ENCODE data around the gene TMEM212. TPM values are rescaled to one million over a fixed set of nuclear protein-coding genes. Genes with fewer than 3 reads are reported as not detected.
A peak's percentile ranks its signal among the peaks of the same experiment; 100 is the strongest.

TMEM212 gene
- total and polyA plus RNA-seq, 2 of the 13 experiments (the other 11 are each of a cell fraction or from before 2014, with no cell fraction given), result not detected

- no peak overlapping the region for H3K9ac ChIP-seq (ENCODE audit: insufficient read depth, low read depth, low read length)
- BruUV-seq (replicated peaks), result no TSS peak
- H3K4me3 ChIP-seq (replicated peaks in 1 of 3; ENCODE audit: insufficient read depth in 1 of 3, low read depth in 2 of 3, low read length in 3 of 3), result no peak overlapping the region
- H3K79me2 ChIP-seq (ENCODE audit: insufficient read depth, low read length), result no peaks in the 10 kb centered on the region
- H3K36me3 ChIP-seq (replicated peaks in 1 of 2; ENCODE audit: control insufficient read depth in 1 of 2, insufficient read depth in 2 of 2, low read length in 2 of 2), result no peaks in the 10 kb centered on the region
- H4K20me1 ChIP-seq (ENCODE audit: insufficient read depth, low read length), result no peaks in the 10 kb centered on the region
- 98% methylated on average over 6 of the region's 6 CpGs for WGBS (ENCODE audit: low lambda C conversion rate)
- no peak for ATAC-seq
- no peaks in the 10 kb centered on the region for H3K27me3 ChIP-seq (ENCODE audit: control insufficient read depth in 1 of 2, insufficient read depth in 2 of 2, low read length in 2 of 2)
- DNase-seq (ENCODE audit: low spot score), result no peak
- H2AFZ ChIP-seq (ENCODE audit: low read length), result no peak overlapping the region
- peaks cover 15% of the 10 kb centered on the region for H3K9me3 ChIP-seq (ENCODE audit: low read length)
- no peak overlapping the region for H3K4me2 ChIP-seq (ENCODE audit: low read depth, low read length)
- in situ Hi-C loops (cut with HindIII; ENCODE audit: extremely low pct_ligation_motif_present, low pct_unique_long_range_greater_than_20kb), result loop anchor here (10.0 kb wide), 1 partner anchor 185 kb away; the partner anchor contains the start of gene FNDC3B
- CTCF ChIA-PET (ENCODE audit: low intra/inter-chr PET ratio, low total read pairs), result no interaction called here
- no peak for TF ChIP-seq CREB1 (IDR thresholded peaks at IDR 0.05)
- 0 out of 2 replicates have a peak, but pooled peaks have one; percentile 11 for TF ChIP-seq CREB1 (CRISPR knock-in tag; IDR thresholded peaks at IDR 0.05)
- no peak for TF ChIP-seq NR2C2 (CRISPR knock-in tag; IDR thresholded peaks at IDR 0.05; ENCODE audit: borderline replicate concordance)
- no peak for TF ChIP-seq GATAD2A (CRISPR knock-in tag; IDR thresholded peaks at IDR 0.05)
- no peak for TF ChIP-seq ZNF552 (CRISPR knock-in tag; IDR thresholded peaks at IDR 0.05; ENCODE audit: borderline replicate concordance)
- TF ChIP-seq, protein P1, sequence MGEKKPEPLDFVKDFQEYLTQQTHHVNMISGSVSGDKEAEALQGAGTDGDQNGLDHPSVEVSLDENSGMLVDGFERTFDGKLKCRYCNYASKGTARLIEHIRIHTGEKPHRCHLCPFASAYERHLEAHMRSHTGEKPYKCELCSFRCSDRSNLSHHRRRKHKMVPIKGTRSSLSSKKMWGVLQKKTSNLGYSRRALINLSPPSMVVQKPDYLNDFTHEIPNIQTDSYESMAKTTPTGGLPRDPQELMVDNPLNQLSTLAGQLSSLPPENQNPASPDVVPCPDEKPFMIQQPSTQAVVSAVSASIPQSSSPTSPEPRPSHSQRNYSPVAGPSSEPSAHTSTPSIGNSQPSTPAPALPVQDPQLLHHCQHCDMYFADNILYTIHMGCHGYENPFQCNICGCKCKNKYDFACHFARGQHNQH (CRISPR knock-in tag; IDR thresholded peaks at IDR 0.05), result no peak
- TF ChIP-seq ZNF24 (IDR thresholded peaks at IDR 0.05), result no peak
- TF ChIP-seq BRCA1 (CRISPR knock-in tag; IDR thresholded peaks at IDR 0.05), result no peak
- TF ChIP-seq RBM22 (optimal IDR thresholded peaks at IDR 0.05; ENCODE audit: low read length), result no peak
- TF ChIP-seq, protein P2, sequence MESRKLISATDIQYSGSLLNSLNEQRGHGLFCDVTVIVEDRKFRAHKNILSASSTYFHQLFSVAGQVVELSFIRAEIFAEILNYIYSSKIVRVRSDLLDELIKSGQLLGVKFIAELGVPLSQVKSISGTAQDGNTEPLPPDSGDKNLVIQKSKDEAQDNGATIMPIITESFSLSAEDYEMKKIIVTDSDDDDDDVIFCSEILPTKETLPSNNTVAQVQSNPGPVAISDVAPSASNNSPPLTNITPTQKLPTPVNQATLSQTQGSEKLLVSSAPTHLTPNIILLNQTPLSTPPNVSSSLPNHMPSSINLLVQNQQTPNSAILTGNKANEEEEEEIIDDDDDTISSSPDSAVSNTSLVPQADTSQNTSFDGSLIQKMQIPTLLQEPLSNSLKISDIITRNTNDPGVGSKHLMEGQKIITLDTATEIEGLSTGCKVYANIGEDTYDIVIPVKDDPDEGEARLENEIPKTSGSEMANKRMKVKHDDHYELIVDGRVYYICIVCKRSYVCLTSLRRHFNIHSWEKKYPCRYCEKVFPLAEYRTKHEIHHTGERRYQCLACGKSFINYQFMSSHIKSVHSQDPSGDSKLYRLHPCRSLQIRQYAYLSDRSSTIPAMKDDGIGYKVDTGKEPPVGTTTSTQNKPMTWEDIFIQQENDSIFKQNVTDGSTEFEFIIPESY (CRISPR knock-in tag; IDR thresholded peaks at IDR 0.05), result 0 out of 2 replicates have a peak, but pooled peaks have one; percentile 11
- TF ChIP-seq ZNF770 (CRISPR knock-in tag; IDR thresholded peaks at IDR 0.05), result peak; percentile 73
- intact Hi-C loops (cut with micrococcal nuclease; ENCODE audit: unreplicated experiment), result loop anchor here (10.0 kb wide), 1 partner anchor 105 kb away; no protein-coding TSS in a partner anchor
- no peak for FAIRE-seq
- no peak overlapping the region for H3K27ac ChIP-seq (ENCODE audit: extremely low read length, insufficient read depth, low read length)
- peaks cover 60% of the 10 kb centered on the region for H3K4me1 ChIP-seq (ENCODE audit: insufficient read depth, low read length)
- POLR2A ChIA-PET, result no interaction called here
Observed at GRCh38 chr3:171849617-171850319, 6.6 kb downstream of the TMEM212 start.

Measured in HepG2 (cell line).